ENCODE data around the gene RASGRF2. TPM values are rescaled to one million over a fixed set of nuclear protein-coding genes. Genes with fewer than 3 reads are reported as not detected.

Gene RASGRF2
- total and polyA plus RNA-seq, 2 of the 8 experiments (the other 6 are each of a cell fraction or from before 2014, with no cell fraction given), result 2.6 to 29.5 TPM

DNA sequence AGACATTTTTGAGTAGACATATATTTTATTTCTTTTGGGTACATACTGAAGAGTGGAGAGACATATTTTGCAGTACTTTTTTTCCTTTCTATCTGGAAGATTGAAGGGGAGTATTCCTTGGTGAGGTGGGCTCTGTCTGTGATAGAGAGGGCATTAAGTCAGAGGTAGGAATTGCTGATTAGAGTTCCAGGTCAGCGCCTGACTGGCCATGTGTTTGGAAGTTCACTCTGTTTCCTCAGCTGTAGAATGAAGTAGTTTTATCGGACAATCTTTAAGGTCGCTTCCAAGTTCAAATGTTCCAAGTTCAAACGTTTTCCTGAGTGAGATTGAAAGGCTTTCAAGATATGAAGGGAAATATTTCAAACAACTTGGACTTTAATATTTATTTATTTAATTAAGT is 45.5 kb downstream of the RASGRF2 start:
- DNase-seq (ENCODE audit: low read depth in 1 of 2, low spot score in 2 of 2) (no peak), FAIRE-seq (no peak)
- Histone ChIP-seq H3K27ac (ENCODE audit: low read depth, low read length) (no peak overlapping the region), H3K23me2 (ENCODE audit: low read depth, low read length) (no peaks in the 10 kb centered on the region), H3K9me3 (ENCODE audit: insufficient read depth in 2 of 2, low read depth in 1 of 2, low read length in 1 of 2) (no peaks in the 10 kb centered on the region), H3K4ac (replicated peaks; ENCODE audit: insufficient read length, low read depth, low read length) (no peak overlapping the region), H4K8ac (ENCODE audit: extremely low read depth, insufficient read depth, low read length) (no peak overlapping the region), H2AK5ac (ENCODE audit: low read depth, low read length) (no peak overlapping the region), H3K36me3 (ENCODE audit: control insufficient read depth in 2 of 4, insufficient read depth in 4 of 4, low read length in 3 of 4) (no peaks in the 10 kb centered on the region), H4K20me1 (replicated peaks in 1 of 2; ENCODE audit: control insufficient read depth in 1 of 2, insufficient read depth in 2 of 2, low read length in 2 of 2) (no peaks in the 10 kb centered on the region), H2AFZ (ENCODE audit: low read length) (no peak overlapping the region), H4K91ac (replicated peaks; ENCODE audit: insufficient read length, low read length) (no peak overlapping the region), H4K5ac (ENCODE audit: insufficient read length, low read depth, low read length) (no peak overlapping the region), H3K27me3 (replicated peaks in 1 of 4; ENCODE audit: control insufficient read depth in 3 of 4, extremely low read depth in 1 of 4, insufficient read depth in 3 of 4, low read length in 3 of 4) (peaks cover 0 to 1% (median 0%) of the 10 kb centered on the region in 4 experiments; a peak in 1 of 7 replicates), H3K4me2 (ENCODE audit: insufficient read depth in 1 of 2, low read depth in 2 of 2, low read length in 2 of 2) (no peak overlapping the region), H3K18ac (ENCODE audit: extremely low read depth, low read length) (no peak overlapping the region), H3K79me2 (ENCODE audit: control insufficient read depth in 1 of 2, insufficient read depth in 2 of 2, low read length in 2 of 2) (no peaks in the 10 kb centered on the region; a peak in 1 of 4 replicates), H3K9ac (replicated peaks in 1 of 4; ENCODE audit: extremely low read depth in 1 of 4, low read depth in 3 of 4, low read length in 3 of 4) (no peak overlapping the region), H2BK15ac (ENCODE audit: low read length) (no peak overlapping the region), H3K4me1 (replicated peaks in 1 of 4; ENCODE audit: control insufficient read depth in 3 of 4, insufficient read depth in 4 of 4, low read length in 3 of 4) (no peaks in the 10 kb centered on the region), H2BK5ac (ENCODE audit: low read depth, low read length) (no peak overlapping the region), H3K4me3 (ENCODE audit: extremely low read depth in 1 of 4, insufficient read depth in 2 of 4, low read depth in 3 of 4, low read length in 4 of 4) (no peak overlapping the region), H3K14ac (ENCODE audit: insufficient read length) (no peak overlapping the region), H2BK20ac (ENCODE audit: low read length) (no peak overlapping the region), H2BK12ac (ENCODE audit: low read depth, low read length) (no peak overlapping the region), H3K79me1 (ENCODE audit: low read depth, low read length) (no peaks in the 10 kb centered on the region), H3K23ac (ENCODE audit: insufficient read length) (no peak overlapping the region), H3K56ac (replicated peaks; ENCODE audit: insufficient read length, low read depth, low read length) (no peak overlapping the region), H2BK120ac (replicated peaks; ENCODE audit: low read depth, low read length) (no peak overlapping the region)
- 95% methylated on average over 4 of the region's 4 CpGs; no CpG with 5 or more reads in 1 of the 2 experiments for WGBS, 2 experiments (ENCODE audit: extremely low coverage in 1 of 2, insufficient coverage in 1 of 2, insufficient read length in 1 of 2, insufficient replicate concordance in 2 of 2, low coverage in 1 of 2, low lambda C conversion rate in 2 of 2, missing lambda C conversion rate in 1 of 2)
- CTCF ChIA-PET (ENCODE audit: partially characterized antibody), result interaction anchor here (0.7 kb wide), 1 partner anchor 16 kb away, joined by 3 read pairs; no protein-coding TSS in a partner anchor
- POLR2A ChIA-PET (ENCODE audit: partially characterized antibody), result no interaction called here
- TF ChIP-seq HDAC6 (IDR thresholded peaks at IDR 0.05; ENCODE audit: low read depth, low read length) (no peak), GABPA (IDR thresholded peaks at IDR 0.05; ENCODE audit: borderline replicate concordance, insufficient read depth, low read length) (no peak), PHF8 (conservative IDR thresholded peaks at IDR 0.05; ENCODE audit: low read depth, low read length) (no peak), MAFK (IDR thresholded peaks at IDR 0.05; ENCODE audit: low read depth, low read length) (no peak), HDAC2 (IDR thresholded peaks at IDR 0.05; ENCODE audit: borderline replicate concordance in 1 of 2, low read depth in 2 of 2, low read length in 2 of 2) (no peak), CEBPB (IDR thresholded peaks at IDR 0.05; ENCODE audit: low read depth, low read length) (no peak), CHD1 (IDR thresholded peaks at IDR 0.05; ENCODE audit: low read depth, low read length) (no peak), RXRA (IDR thresholded peaks at IDR 0.05; ENCODE audit: insufficient read depth, low read depth, low read length) (no peak), SP2 (IDR thresholded peaks at IDR 0.05; ENCODE audit: low read length) (no peak), BACH1 (IDR thresholded peaks at IDR 0.05; ENCODE audit: low read length) (no peak), SIN3A (conservative IDR thresholded peaks at IDR 0.05 in 1 of 2, IDR thresholded peaks at IDR 0.05 in 1 of 2; ENCODE audit: low read depth in 1 of 2, low read length in 2 of 2) (no peak), TAF1 (IDR thresholded peaks at IDR 0.05; ENCODE audit: low read depth, low read length) (no peak), FOSL1 (IDR thresholded peaks at IDR 0.05; ENCODE audit: insufficient read depth, low read depth, low read length) (no peak)
- TF ChIP-seq, protein P1, sequence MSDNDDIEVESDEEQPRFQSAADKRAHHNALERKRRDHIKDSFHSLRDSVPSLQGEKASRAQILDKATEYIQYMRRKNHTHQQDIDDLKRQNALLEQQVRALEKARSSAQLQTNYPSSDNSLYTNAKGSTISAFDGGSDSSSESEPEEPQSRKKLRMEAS (IDR thresholded peaks at IDR 0.05), result no peak

Data from H1 (cell line).